Activated naive CD4-positive, alpha-beta T cell treated with anti-CD3 and anti-CD28 coated beads, Interleukin-2, amount 50 U/mL, for 72 hours (primary cell): ENCODE data around the gene LFNG. TPM values are rescaled to one million over a fixed set of nuclear protein-coding genes. Genes with fewer than 3 reads are reported as not detected.

Source experiments
- ATAC-seq, 2 donors: fragments of 150-1000 bp; cut with Tn5 transposase; 2 replicates each; pipeline ENCODE4 v1.10.0; 2021; ENCODE audit warnings: mild to moderate bottlenecking in 2 of 2, moderate library complexity in 2 of 2
- DNase-seq, 2 donors: peaks; one replicate each; pipeline ENCODE4 v3.0.0; 2021 to 2022; ENCODE audit warnings: low spot score in 2 of 2
- H3K27ac Mint-ChIP-seq, 2 donors: one replicate each; pipeline ENCODE4 v1.8.0; 2022; ENCODE audit warnings: mild to moderate bottlenecking in 2 of 2, mixed read lengths in 2 of 2
- H3K36me3 Mint-ChIP-seq, 2 donors: one replicate each; pipeline ENCODE4 v1.8.0; 2022; ENCODE audit warnings: mixed read lengths in 2 of 2
- H3K9me3 Mint-ChIP-seq, 2 donors: one replicate each; pipeline ENCODE4 v1.8.0; 2022; ENCODE audit warnings: mixed read lengths in 2 of 2
- total RNA-seq, 2 donors: library from RNA; stranded (reverse); gene quantifications; one replicate each; pipeline ENCODE4 v1.2.3, GENCODE V29; 2022

Gene LFNG
- total RNA-seq, 2 donors from 2014 or later: 17.8 to 21.1 TPM

GRCh38 chr7:2520131-2520760 lies 672 bp downstream of the LFNG start:
- Mint-ChIP-seq H3K27ac (peak overlapping the region; percentile 36 to 73), H3K36me3 (peaks cover 0 to 6% of the 10 kb centered on the region in 2 donors), H3K9me3 (no peaks in the 10 kb centered on the region)
- ATAC-seq: peak; percentile 3 to 10
- DNase-seq: no peak

DNA sequence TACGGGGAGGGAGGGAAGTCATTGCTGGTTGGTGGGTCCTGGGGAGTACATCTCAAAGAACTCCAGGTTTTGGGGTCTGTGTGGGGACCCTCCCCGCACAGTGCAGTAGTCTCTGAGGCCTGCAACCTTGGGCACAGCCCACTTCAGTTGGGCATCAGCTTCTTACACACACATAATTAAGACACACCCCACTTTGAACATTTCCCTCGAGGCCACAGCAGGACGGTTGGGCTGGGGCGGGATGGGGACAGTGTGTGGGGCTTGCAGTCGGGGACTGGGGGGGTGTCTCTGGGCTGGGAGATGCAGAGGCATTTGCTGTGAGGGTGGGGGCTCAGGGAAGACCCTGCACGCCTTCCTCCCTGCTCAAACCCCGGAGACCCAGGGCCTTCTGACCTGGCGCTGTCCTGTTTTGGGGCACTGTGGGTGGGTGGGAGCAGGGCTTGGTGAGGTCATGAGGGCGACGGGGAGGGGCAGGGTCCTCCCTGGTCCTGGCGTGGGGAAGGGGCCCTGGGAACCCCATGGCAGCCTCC lies 1.3 kb downstream of the LFNG start:
- Mint-ChIP-seq H3K27ac (peak overlapping the region in 1 of 2 donors; percentile 73), H3K9me3 (no peaks in the 10 kb centered on the region), H3K36me3 (peaks cover 0 to 6% of the 10 kb centered on the region in 2 donors)
- DNase-seq (no peak), ATAC-seq (no peak)

GRCh38 chr7:2521341-2521745 lies 1.8 kb downstream of the LFNG start:
- Mint-ChIP-seq H3K27ac (peak overlapping the region; percentile 4 to 72), H3K9me3 (no peaks in the 10 kb centered on the region), H3K36me3 (peaks cover 0 to 6% of the 10 kb centered on the region in 2 donors)
- ATAC-seq (peak in 1 of 2 donors; percentile 1), DNase-seq (no peak)

DNA sequence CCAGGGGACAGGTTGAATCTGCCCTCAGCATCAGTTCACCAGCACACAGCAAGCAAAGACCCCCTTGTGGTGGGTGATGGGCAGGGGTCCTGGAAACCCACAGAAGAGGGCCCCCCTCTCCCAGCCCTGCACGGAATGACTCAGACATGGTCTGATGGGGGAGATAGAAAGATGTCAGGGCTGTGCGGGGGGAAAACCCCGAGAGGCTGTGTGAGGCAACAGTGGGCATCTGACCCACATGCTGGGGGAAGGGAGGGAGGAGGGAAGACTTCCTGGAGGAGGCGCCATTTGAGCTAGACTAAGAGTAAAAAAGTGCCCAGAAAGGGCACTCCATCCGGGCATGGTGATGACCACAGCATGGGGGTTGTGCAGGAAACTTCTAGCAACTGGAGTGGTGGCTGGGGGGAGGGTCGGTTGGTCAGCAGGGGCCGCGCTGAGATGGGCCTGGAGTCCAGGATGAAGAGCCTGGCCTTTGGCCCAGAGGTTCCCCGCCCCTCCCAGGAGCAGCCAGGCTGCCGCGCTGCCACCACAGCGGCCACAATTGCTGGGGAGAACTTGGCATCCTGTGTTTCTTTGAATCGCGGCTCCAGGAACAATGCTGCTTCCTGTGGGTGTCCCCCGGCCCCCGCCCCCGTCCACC lies 2.5 kb downstream of the LFNG start:
- Mint-ChIP-seq H3K36me3 (peaks cover 0 to 6% of the 10 kb centered on the region in 2 donors), H3K9me3 (no peaks in the 10 kb centered on the region), H3K27ac (peak overlapping the region; percentile 4 to 72)
- peak; percentile 58 to 85 for DNase-seq
- ATAC-seq: peak; percentile 35 to 74

DNA sequence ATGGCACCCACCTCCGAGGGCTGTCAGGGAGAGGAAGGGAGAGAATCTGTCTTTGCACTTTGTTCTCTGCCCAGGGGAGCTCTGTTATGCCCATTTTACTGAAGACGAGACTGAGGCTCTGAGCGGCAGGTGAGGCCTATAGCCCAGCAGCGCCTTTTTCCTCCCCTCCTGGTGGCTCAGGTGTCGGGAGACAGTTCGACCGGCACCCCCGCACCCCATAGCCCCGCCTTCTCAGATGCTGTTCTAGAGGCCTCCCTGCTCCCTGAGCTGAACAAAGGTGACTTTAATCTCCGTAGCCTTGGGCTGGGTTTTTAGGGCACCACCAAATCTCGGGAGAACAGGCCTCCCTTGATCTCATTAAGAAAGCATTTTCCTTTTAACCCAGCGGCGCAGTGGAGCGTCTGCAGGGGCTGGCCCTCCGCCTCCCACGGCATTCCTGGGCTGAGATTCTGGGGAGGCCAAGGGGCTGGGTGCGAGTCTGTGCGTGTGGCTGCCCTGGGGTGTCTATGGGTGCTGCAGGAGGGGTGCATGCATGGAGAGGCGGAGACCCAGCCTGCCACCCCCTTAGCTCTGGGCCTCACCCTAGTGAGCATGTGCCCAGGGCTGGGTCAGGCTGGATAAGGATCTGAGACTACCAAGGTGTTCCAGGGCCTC lies 3.3 kb downstream of the LFNG start:
- peak in 1 of 2 donors; percentile 53 for DNase-seq

DNA sequence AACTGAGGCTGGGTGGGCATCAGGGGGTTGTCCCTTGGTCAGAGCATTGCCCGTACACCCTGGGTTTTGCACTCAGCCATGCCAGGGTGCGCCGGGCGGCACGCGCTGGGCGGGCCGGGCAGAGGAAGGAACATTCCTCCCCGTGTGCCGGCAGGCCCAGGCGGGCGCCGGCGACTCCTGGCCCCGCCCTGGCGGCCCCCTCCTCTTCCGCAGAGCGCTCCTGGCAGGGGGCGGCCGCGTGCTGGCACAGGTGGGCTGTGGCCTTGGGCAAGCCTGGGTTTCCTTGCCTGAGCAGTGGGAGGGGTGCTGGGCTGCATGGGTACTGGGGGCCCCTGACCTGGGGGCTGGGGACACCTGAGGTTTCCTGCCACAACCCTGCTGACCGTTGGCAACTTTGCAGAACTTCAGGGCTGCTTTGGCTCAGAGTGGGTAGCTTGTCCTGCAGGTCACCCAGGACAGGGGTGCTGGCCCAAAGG lies 3.9 kb downstream of the LFNG start:
- no peak overlapping the region for H3K27ac Mint-ChIP-seq
- ATAC-seq (no peak), DNase-seq (no peak)
- peaks cover 0 to 6% of the 10 kb centered on the region in 2 donors for H3K36me3 Mint-ChIP-seq
- no peaks in the 10 kb centered on the region for H3K9me3 Mint-ChIP-seq

More for the DNA sequence above, 3.3 kb downstream of the LFNG start:
- Mint-ChIP-seq H3K27ac (peak overlapping the region; percentile 14 to 72), H3K9me3 (no peaks in the 10 kb centered on the region), H3K36me3 (peaks cover 0 to 6% of the 10 kb centered on the region in 2 donors)
- ATAC-seq: peak; percentile 1 to 12

- ATAC-seq: no peak
- Mint-ChIP-seq H3K9me3 (no peaks in the 10 kb centered on the region), H3K27ac (no peak overlapping the region), H3K36me3 (peaks cover 0 to 6% of the 10 kb centered on the region in 2 donors)
- DNase-seq: no peak
Measured at GRCh38 chr7:2523941-2524807, 4.6 kb downstream of the LFNG start.

DNA sequence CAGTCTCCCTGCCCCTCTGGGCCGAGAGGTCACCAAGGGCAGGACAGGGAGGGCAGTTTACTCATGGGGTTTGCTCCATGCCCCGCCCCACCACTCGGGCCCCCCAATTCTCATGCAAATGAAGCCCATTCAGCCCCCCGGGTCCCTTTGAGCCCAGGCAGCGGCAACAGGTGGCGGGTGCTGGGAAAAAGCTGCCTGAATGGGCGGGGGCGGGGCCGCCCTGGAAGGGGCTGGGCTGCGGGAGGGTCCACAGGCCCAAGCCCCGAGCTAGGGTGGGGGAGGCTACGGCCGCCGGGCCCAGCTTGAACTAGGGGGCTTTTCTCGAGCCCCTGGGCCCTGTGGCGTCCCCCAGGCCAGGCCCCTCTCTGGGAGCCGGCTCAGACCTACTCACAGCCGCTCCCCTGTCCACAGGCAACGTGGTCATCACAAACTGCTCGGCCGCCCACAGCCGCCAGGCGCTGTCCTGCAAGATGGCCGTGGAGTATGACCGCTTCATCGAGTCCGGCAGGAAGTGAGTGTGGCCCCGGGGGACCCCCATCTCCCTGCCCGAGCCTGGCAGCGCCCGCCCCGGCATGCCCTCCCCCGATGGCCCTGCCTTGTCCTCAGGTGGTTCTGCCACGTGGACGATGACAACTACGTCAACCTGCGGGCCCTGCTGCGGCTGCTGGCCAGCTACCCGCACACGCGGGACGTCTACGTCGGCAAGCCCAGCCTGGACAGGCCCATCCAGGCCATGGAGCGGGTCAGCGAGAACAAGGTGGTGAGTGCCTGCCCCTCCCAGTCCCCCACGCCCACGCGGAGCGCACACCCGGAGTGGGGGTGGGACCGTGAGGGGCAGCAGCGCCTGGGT lies 5.5 kb downstream of the LFNG start:
- ATAC-seq: no peak
- H3K27ac Mint-ChIP-seq: no peak overlapping the region

DNA sequence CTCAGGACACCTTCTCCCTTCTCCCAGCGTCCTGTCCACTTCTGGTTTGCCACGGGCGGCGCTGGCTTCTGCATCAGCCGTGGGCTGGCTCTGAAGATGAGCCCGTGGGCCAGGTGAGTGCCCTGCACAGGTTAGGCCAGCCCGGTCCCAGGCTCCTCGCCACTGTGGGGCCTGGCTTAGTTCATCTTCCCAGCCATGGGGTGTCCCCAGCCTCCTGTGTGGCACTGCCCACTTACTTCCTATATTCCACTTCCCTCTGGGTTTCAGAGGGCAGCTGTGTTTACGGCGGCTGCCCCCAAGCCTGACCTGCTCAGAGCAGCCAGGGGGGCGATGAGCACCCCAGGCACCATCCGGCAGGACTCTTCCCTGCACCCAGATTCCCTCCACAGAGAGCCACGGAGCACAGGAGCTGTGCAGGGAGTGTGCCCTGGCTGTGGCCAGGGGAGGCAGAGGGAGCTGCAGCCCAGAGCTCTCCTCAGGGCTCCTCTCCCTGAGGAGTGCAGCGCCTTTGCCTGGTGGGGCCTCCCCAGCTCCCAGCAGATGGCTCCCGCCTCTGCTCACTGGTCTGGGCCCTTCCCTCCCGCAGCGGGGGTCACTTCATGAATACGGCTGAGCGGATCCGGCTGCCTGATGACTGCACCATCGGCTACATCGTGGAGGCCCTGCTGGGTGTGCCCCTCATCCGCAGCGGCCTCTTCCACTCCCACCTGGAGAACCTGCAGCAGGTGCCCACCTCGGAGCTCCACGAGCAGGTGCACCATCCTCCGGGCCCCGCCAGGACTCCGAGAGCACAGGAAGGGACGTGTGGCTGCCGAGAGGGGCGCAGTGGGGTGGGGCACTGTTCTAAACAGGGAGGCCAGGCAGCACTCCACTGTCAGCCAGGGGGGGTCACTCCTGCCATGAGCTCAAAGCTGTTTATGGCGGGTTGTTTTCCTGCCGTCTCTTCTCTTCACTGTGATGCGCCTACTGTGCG lies 6.4 kb downstream of the LFNG start:
- no peak for DNase-seq
- H3K36me3 Mint-ChIP-seq: peaks cover 0 to 6% of the 10 kb centered on the region in 2 donors
- ATAC-seq: no peak
- H3K9me3 Mint-ChIP-seq: no peaks in the 10 kb centered on the region
- no peak overlapping the region for H3K27ac Mint-ChIP-seq

More for the DNA sequence above, 5.5 kb downstream of the LFNG start:
- DNase-seq: no peak
- Mint-ChIP-seq H3K36me3 (peaks cover 0 to 6% of the 10 kb centered on the region in 2 donors), H3K9me3 (no peaks in the 10 kb centered on the region)

DNA sequence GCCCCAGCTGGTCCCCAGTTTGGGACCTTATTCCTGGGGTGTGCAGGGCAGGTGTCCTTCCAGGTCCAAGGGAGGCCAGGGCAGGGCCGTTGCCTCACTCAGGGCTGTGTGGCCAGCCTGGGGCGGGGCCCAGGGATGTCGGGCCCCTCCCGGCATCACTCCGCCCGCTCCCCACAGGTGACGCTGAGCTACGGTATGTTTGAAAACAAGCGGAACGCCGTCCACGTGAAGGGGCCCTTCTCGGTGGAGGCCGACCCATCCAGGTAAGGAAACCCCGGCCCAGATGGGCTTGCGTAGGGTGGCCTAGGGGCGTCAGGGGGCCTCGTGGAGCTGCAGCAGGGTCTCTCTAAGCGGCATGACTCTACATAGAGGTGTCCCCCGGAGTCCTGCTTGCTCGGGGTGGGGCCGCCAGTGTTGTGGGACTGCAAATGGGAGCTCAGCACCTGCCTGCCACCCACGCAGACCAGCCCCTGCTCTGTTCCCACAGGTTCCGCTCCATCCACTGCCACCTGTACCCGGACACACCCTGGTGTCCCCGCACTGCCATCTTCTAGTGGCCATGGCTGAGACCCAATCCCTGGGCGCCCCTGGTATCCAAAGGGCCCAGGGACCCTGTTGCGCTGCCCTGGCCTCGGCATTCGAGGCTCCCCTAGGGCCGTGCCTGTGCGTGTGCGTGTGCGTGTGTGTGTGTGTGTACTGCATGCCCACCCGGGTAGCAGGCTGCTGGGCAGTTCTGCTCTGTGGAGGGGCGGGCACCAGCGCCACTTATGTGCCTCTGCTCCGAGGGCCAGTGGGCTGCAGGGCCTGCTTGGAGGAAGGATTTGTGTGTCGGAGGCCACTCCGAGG lies 7.3 kb downstream of the LFNG start:
- ATAC-seq: no peak
- DNase-seq: no peak
- Mint-ChIP-seq H3K36me3 (peaks cover 0 to 6% of the 10 kb centered on the region in 2 donors), H3K9me3 (no peaks in the 10 kb centered on the region), H3K27ac (no peak overlapping the region)

DNA sequence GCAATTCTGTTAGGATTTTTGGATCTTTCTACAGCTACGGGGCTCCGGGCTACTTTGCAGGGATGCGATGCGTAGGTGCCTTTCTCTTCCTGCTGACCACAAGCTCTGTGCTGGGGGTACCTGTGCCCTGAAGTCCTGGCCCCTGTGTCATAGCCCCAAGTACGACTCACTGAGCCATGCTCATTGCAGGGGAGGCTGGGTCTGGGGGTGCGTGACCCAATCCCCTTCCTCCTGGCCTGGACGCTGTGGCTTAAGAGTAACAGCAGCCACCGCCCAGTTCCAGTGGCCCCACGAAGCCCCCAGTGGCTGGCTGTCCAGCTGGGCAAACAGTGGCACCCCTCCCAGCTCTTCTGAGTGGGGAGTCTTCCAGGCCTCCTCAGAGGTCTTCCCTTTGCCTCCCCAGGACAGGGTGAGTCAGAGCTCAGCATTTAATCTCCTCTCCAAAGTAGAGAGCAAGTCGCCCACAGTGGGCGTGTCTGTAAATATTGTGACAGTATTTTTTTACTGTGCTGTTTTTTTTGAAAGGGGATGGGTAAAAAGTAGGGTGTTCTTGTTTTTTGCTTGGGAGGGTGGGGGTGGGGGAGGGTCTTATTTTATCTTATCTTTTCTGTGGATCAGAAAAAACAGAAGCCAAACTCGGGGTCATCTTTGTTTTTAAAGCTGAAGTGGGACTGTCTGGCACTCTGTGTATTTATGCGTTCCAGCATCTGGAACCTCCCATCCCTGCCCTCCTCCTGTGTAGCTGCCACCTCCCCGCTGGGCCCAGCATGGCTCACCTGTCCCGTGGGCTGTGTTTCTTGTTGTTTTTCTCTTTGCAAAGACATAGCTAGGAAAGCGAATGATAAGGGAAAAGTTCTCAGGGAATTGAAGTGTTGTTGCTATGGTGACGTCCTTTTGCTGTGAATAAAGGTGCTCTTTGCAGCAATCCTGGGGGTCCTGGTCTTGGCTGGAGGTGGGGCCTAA lies 8.2 kb downstream of the LFNG start:
- H3K36me3 Mint-ChIP-seq: peaks cover 0 to 4% of the 10 kb centered on the region in 2 donors
- no peaks in the 10 kb centered on the region for H3K9me3 Mint-ChIP-seq
- ATAC-seq (no peak), DNase-seq (no peak)
- peak overlapping the region in 1 of 2 donors; percentile 91 for H3K27ac Mint-ChIP-seq

GRCh38 chr7:2528481-2529095 lies 9.0 kb downstream of the LFNG start:
- Mint-ChIP-seq H3K9me3 (no peaks in the 10 kb centered on the region), H3K27ac (peak overlapping the region in 1 of 2 donors; percentile 91), H3K36me3 (no peaks in the 10 kb centered on the region)
- DNase-seq: no peak
- ATAC-seq: peak in 1 of 2 donors; percentile 1
